Heart left ventricle (tissue), 16 donors: ENCODE data around the gene NBPF3. TPM values are rescaled to one million over a fixed set of nuclear protein-coding genes. Genes with fewer than 3 reads are reported as not detected.

Source experiments
- ATAC-seq, 4 donors: fragments of 200-7000 bp; cut with Tn5 transposase; one replicate each; pipeline ENCODE4 v1.9.1; 2020 to 2022; ENCODE audit warnings: moderate library complexity in 4 of 4, mild to moderate bottlenecking in 3 of 4, moderate number of reproducible peaks in 1 of 4
- DNase-seq, 5 donors: peaks; one replicate each; pipeline ENCODE4 v3.0.0-alpha.2; 2020
- H3K27ac ChIP-seq, 12 donors: fragments of 200-600 bp; sonication (generic) in 4 of 12; one replicate each; pipeline versions ENCODE4 v1.5.0 to v1.8.0; 2016 to 2022; ENCODE audit warnings: mild to moderate bottlenecking in 2 of 12
- H3K27me3 ChIP-seq, 9 donors: fragments of 200-600 bp; sonication (generic) in 2 of 9; one replicate each; pipeline versions ENCODE4 v1.5.1 to v1.8.0; 2016 to 2022; ENCODE audit warnings: mild to moderate bottlenecking in 3 of 9
- H3K36me3 ChIP-seq, 9 donors: fragments of 200-600 bp; sonication (generic) in 2 of 9; one replicate each; pipeline versions ENCODE4 v1.5.0 to v1.8.0; 2018 to 2022; ENCODE audit warnings: mild to moderate bottlenecking in 2 of 9
- H3K4me1 ChIP-seq, 12 donors: fragments of 200-600 bp; sonication (generic) in 4 of 12; one replicate each; pipeline versions ENCODE4 v1.5.0 to v1.8.0; 2016 to 2022; ENCODE audit warnings: mild to moderate bottlenecking in 3 of 12
- H3K4me3 ChIP-seq, 12 donors: fragments of 200-600 bp; sonication (generic) in 4 of 12; one replicate each; pipeline versions ENCODE4 v1.5.0 to v1.8.0; 2017 to 2022; ENCODE audit warnings: mild to moderate bottlenecking in 9 of 12, moderate library complexity in 4 of 12
- H3K9me3 ChIP-seq, 12 donors: fragments of 200-600 bp; sonication (generic) in 4 of 12; one replicate each; pipeline versions ENCODE4 v1.5.0 to v1.8.0; 2016 to 2022; ENCODE audit warnings: mild to moderate bottlenecking in 1 of 12
- CTCF ChIP-seq, 12 donors: fragments of 200-600 bp; sonication (generic) in 4 of 12; IDR thresholded peaks; one replicate each; pipeline versions ENCODE4 v1.5.0 to v1.8.0; 2018 to 2022; ENCODE audit warnings: antibody characterized with exemption in 12 of 12, mild to moderate bottlenecking in 5 of 12
- POLR2A ChIP-seq, 2 donors: fragments of 450-650 bp; IDR thresholded peaks; one replicate each; pipeline ENCODE4 v1.6.1; 2017; ENCODE audit warnings: antibody characterized with exemption in 2 of 2, mild to moderate bottlenecking in 2 of 2, moderate library complexity in 2 of 2
- WGBS, 4 donors: extraction: QIAGEN DNeasy Blood & Tissue Kit in 2 of 4; methylation state at CpG; one replicate each; pipeline versions ENCODE4 v1.1.5 to v1.1.7; 2013 to 2018; 5-methylcytosine and 5-hydroxymethylcytosine counted together
- intact Hi-C, 10 donors: fragments of 100-400 bp; cut with DNase I; formaldehyde crosslinking; loops; one replicate each; pipeline versions ENCODE4 v1.11.1 to v1.14.2; 2022
- polyA plus RNA-seq, 2 donors: library from polyadenylated mRNA; stranded (reverse); fragments of 200-250 nt; gene quantifications; one replicate each; pipeline ENCODE4 v1.2.3, GENCODE V29; 2013
- total RNA-seq, 9 donors: library from RNA; depleted of rRNA in 2 of 9; stranded (reverse); fragments of >200 nt in 2 of 9; fragmentation: NEBNext Ultra II Directional in 3 of 9; extraction: Animal tissue kit (Norgen Biotek cat#: 25700) in 3 of 9; gene quantifications; one replicate each; pipeline versions ENCODE4 v1.1.0 to v1.2.4, GENCODE V29; 2016 to 2023
- donor health status: ischemic (EF 13 %, LVEDD 7.1; RV severe dilation, severe dysfunction).
- donor health status: healthy with polysubstance abuse.
- donor health status: DM: no; HTN: yes; CAD: no.
- donor health status: DM: no; HTN: no; CAD: no.
- donor health status: ischemic (EF 25% LVEDD 6.9; RV normal size, moderate dysfunction).
- donor health status: ischemic (EF 25% LVEDD 5.7; RV mildly dilated, moderate dysfunction).
- donor health status: healthy.
- donor health status: DM: yes; HTN: yes; CAD: no.
- donor health status: ischemic (EF 35%, LVEDD 5.7; RV mildly dilated, moderate dysfunction).
- donor health status: nonischemic (EF 11% LVEDD 7.7; RV severe dilation, severe dysfunction).
- donor health status: DM: yes; HTN: yes; CAD: no.
- donor health status: PGD.
- donor health status: ischemic (EF 29% LVEDD 5.4; RV normal size, mild dysfunction).
- donor health status: nonischemic (EF 23%, LVEDD 6.1; RV moderate dilation, normal function).

Gene NBPF3
- total and polyA plus RNA-seq, 11 donors: 1.1 to 7.3 (median 4.0) TPM

- no peak overlapping the region for H3K4me3 ChIP-seq
- H3K27ac ChIP-seq: peak overlapping the region in 4 of 12 donors; percentile 23 to 71 (median 60)
- no peaks in the 10 kb centered on the region for H3K9me3 ChIP-seq
- H3K36me3 ChIP-seq: no peaks in the 10 kb centered on the region
- TF ChIP-seq POLR2A (IDR thresholded peaks at IDR 0.05) (no peak), CTCF (IDR thresholded peaks at IDR 0.05) (no peak)
- peaks cover 0 to 13% (median 7%) of the 10 kb centered on the region in 12 donors for H3K4me1 ChIP-seq
- DNase-seq (no peak), ATAC-seq (no peak)
- no peaks in the 10 kb centered on the region for H3K27me3 ChIP-seq
- WGBS, 4 donors: 80 to 98% (median 85%) methylated on average over 5 of the region's 5 CpGs
- intact Hi-C loops: no loop called here
Measured at GRCh38 chr1:21524220-21524619, 84.3 kb downstream of the NBPF3 start.

- DNase-seq (peak in 1 of 5 donors; percentile 23), ATAC-seq (peak in 1 of 4 donors; percentile 45)
- intact Hi-C loops: no loop called here
- H3K27ac ChIP-seq: peak overlapping the region in 5 of 12 donors; percentile 23 to 71 (median 56)
- 54 to 67% (median 56%) methylated on average over 14 of the region's 14 CpGs for WGBS, 4 donors
- H3K9me3 ChIP-seq: no peaks in the 10 kb centered on the region
- no peaks in the 10 kb centered on the region for H3K36me3 ChIP-seq
- TF ChIP-seq POLR2A (IDR thresholded peaks at IDR 0.05): no peak
- no peak for TF ChIP-seq CTCF (IDR thresholded peaks at IDR 0.05)
- H3K4me3 ChIP-seq: no peak overlapping the region
- no peaks in the 10 kb centered on the region for H3K27me3 ChIP-seq
- H3K4me1 ChIP-seq: peaks cover 0 to 13% (median 7%) of the 10 kb centered on the region in 12 donors
Measured at GRCh38 chr1:21524686-21525339, 84.9 kb downstream of the NBPF3 start.

- peak overlapping the region in 5 of 12 donors; percentile 23 to 71 (median 56) for H3K27ac ChIP-seq
- 83 to 90% (median 90%) methylated on average over 7 of the region's 7 CpGs for WGBS, 4 donors
- ATAC-seq: no peak
Measured at GRCh38 chr1:21525340-21525717, 85.4 kb downstream of the NBPF3 start.

GRCh38 chr1:21526441-21526840 lies 86.5 kb downstream of the NBPF3 start:
- Histone ChIP-seq H3K36me3 (no peaks in the 10 kb centered on the region), H3K9me3 (no peaks in the 10 kb centered on the region), H3K27me3 (no peaks in the 10 kb centered on the region), H3K27ac (no peak overlapping the region), H3K4me1 (peaks cover 0 to 13% (median 7%) of the 10 kb centered on the region in 12 donors), H3K4me3 (no peak overlapping the region)
- no peak for DNase-seq
- no peak for ATAC-seq
- 84 to 94% (median 91%) methylated on average over 1 of the region's 1 CpG for WGBS, 4 donors
- intact Hi-C loops: no loop called here
- no peak for TF ChIP-seq CTCF (IDR thresholded peaks at IDR 0.05)
- no peak for TF ChIP-seq POLR2A (IDR thresholded peaks at IDR 0.05)

More at GRCh38 chr1:21525340-21525717, 85.4 kb downstream of the NBPF3 start:
- H3K9me3 ChIP-seq: no peaks in the 10 kb centered on the region
- H3K27me3 ChIP-seq: no peaks in the 10 kb centered on the region
- intact Hi-C loops: no loop called here
- peaks cover 0 to 13% (median 7%) of the 10 kb centered on the region in 12 donors for H3K4me1 ChIP-seq
- H3K4me3 ChIP-seq: no peak overlapping the region
- no peak for TF ChIP-seq CTCF (IDR thresholded peaks at IDR 0.05)
- TF ChIP-seq POLR2A (IDR thresholded peaks at IDR 0.05): no peak
- H3K36me3 ChIP-seq: no peaks in the 10 kb centered on the region
- DNase-seq: no peak
